HepG2 (cell line): ENCODE data around the gene THSD4. TPM values are rescaled to one million over a fixed set of nuclear protein-coding genes. Genes with fewer than 3 reads are reported as not detected.

Experiments used
- ATAC-seq: fragments of 200-7000 bp; cut with Tn5 transposase; 3 replicates; pipeline ENCODE4 v1.9.1; 2020; ENCODE audit warnings: mild to moderate bottlenecking, moderate library complexity
- BruUV-seq: library from RNA; stranded (reverse); fragments of 400-500 nt; replicated peaks from 2 replicates; lab custom pipeline; 2021; lab: Mats Ljungman, UMichigan
- CTCF ChIA-PET: fragments of 300-600 bp; formaldehyde crosslinking; extraction: SDS; loops from one replicate; lab custom pipeline; 2021; ENCODE audit warnings: low total read pairs, inconsistent platforms, low intra/inter-chr PET ratio; lab: Yijun Ruan, JAX
- POLR2A ChIA-PET: fragments of 350-600 bp; sonication (Branson Sonifier 250); formaldehyde crosslinking; loops from one replicate; lab custom pipeline; 2020; ENCODE audit warnings: antibody characterized with exemption, inconsistent platforms; lab: Yijun Ruan, JAX
- DNase-seq: peaks from one replicate; pipeline ENCODE4 v3.0.0-alpha.2; 2015; ENCODE audit warnings: low spot score
- FAIRE-seq: peaks from 3 replicates; lab custom pipeline; 2011; peaks lifted over from hg19 to GRCh38; lab: Jason Lieb, UNC
- H2AFZ ChIP-seq: one replicate; pipeline ENCODE4 v1.6.1; 2011; ENCODE audit warnings: low read length, inconsistent platforms
- H3K27ac ChIP-seq: fragments of 300-600 bp; 3 replicates; pipeline ENCODE4 v1.8.0; 2011; ENCODE audit warnings: mixed run types, mild to moderate bottlenecking, mixed read lengths, low read length, inconsistent platforms; ENCODE audit not compliant: insufficient read depth; ENCODE audit errors: extremely low read length
- H3K27me3 ChIP-seq, 2 experiments: fragments of 200-600 bp in 1 of 2; 2 replicates in 1 of 2; 3 replicates in 1 of 2; pipeline versions ENCODE4 v1.6.0 to v1.8.0; 2011; ENCODE audit warnings: low read length in 2 of 2, mild to moderate bottlenecking in 2 of 2, moderate library complexity in 2 of 2, inconsistent platforms in 1 of 2; ENCODE audit not compliant: insufficient read depth in 2 of 2, control insufficient read depth in 1 of 2
- H3K36me3 ChIP-seq, 2 experiments: fragments of 200-600 bp in 1 of 2; replicated peaks in 1 of 2; 2 replicates in 1 of 2; 3 replicates in 1 of 2; pipeline versions ENCODE4 v1.5.1 to v1.8.0; 2011; ENCODE audit warnings: low read length in 2 of 2, inconsistent platforms in 1 of 2; ENCODE audit not compliant: insufficient read depth in 2 of 2, control insufficient read depth in 1 of 2
- H3K4me1 ChIP-seq: 2 replicates; pipeline ENCODE4 v1.5.1; 2012; ENCODE audit warnings: low read length, inconsistent platforms; ENCODE audit not compliant: insufficient read depth
- H3K4me2 ChIP-seq: 2 replicates; pipeline ENCODE4 v1.6.0; 2011; ENCODE audit warnings: low read depth, low read length, inconsistent platforms
- H3K4me3 ChIP-seq, 3 experiments: fragments of 200-600 bp in 1 of 3; sonication (generic), shearing (Covaris generic) in 1 of 3; replicated peaks in 1 of 3; 2 replicates each; pipeline ENCODE4 v1.5.1; 2011 to 2016; ENCODE audit warnings: low read length in 3 of 3, inconsistent platforms in 2 of 3, low read depth in 2 of 3, mild to moderate bottlenecking in 2 of 3, control low read depth in 1 of 3, mixed read lengths in 1 of 3; ENCODE audit not compliant: insufficient read depth in 1 of 3
- H3K79me2 ChIP-seq: one replicate; pipeline ENCODE4 v1.6.1; 2011; ENCODE audit warnings: low read length, inconsistent platforms; ENCODE audit not compliant: insufficient read depth
- H3K9ac ChIP-seq: 2 replicates; pipeline ENCODE4 v1.6.0; 2011; ENCODE audit warnings: mild to moderate bottlenecking, low read depth, low read length, inconsistent platforms; ENCODE audit not compliant: insufficient read depth
- H3K9me3 ChIP-seq: 2 replicates; pipeline ENCODE4 v1.5.1; 2012; ENCODE audit warnings: mild to moderate bottlenecking, low read length
- H4K20me1 ChIP-seq: 2 replicates; pipeline ENCODE4 v1.6.0; 2011; ENCODE audit warnings: inconsistent platforms, mild to moderate bottlenecking, low read length, moderate library complexity; ENCODE audit not compliant: insufficient read depth
- CREB3 ChIP-seq: sonication (generic); formaldehyde crosslinking; IDR thresholded peaks from 2 replicates; pipeline ENCODE4 v1.5.0; 2020; ENCODE audit warnings: missing genetic modification reagents
- MATR3 ChIP-seq: sonication (generic); formaldehyde crosslinking; IDR thresholded peaks from 2 replicates; pipeline ENCODE4 v1.4.0; 2020; ENCODE audit warnings: missing genetic modification reagents
- PHF8 ChIP-seq: sonication (generic); formaldehyde crosslinking; IDR thresholded peaks from 2 replicates; pipeline ENCODE4 v1.5.0; 2020; ENCODE audit warnings: missing genetic modification reagents
- TFDP1 ChIP-seq: IDR thresholded peaks from 2 replicates; pipeline ENCODE4 v1.6.1; 2016; ENCODE audit warnings: missing compliant biosample characterization, missing genetic modification reagents, borderline replicate concordance
- ZNF337 ChIP-seq: sonication (generic); formaldehyde crosslinking; IDR thresholded peaks from 2 replicates; pipeline ENCODE4 v1.5.1; 2020; ENCODE audit warnings: missing genetic modification reagents, low read depth, mild to moderate bottlenecking, borderline replicate concordance
- ZNF530 ChIP-seq: sonication (generic); formaldehyde crosslinking; IDR thresholded peaks from 2 replicates; pipeline ENCODE4 v1.5.0; 2020; ENCODE audit warnings: low read depth, mild to moderate bottlenecking, missing genetic modification reagents
- ZNF562 ChIP-seq: sonication (generic); formaldehyde crosslinking; IDR thresholded peaks from 2 replicates; pipeline ENCODE4 v1.8.0; 2022; ENCODE audit warnings: missing genetic modification reagents, borderline replicate concordance
- ZNF674 ChIP-seq: sonication (generic); formaldehyde crosslinking; IDR thresholded peaks from 2 replicates; pipeline ENCODE4 v1.5.0; 2020; ENCODE audit warnings: low read depth, mild to moderate bottlenecking, missing genetic modification reagents
- ZNF790 ChIP-seq: sonication (generic); formaldehyde crosslinking; IDR thresholded peaks from 2 replicates; pipeline ENCODE4 v1.8.0; 2022; ENCODE audit warnings: missing genetic modification reagents, mild to moderate bottlenecking, borderline replicate concordance
- ZNF879 ChIP-seq: sonication (generic); formaldehyde crosslinking; IDR thresholded peaks from 2 replicates; pipeline ENCODE4 v1.8.1; 2023; ENCODE audit warnings: missing genetic modification reagents
- ZNF891 ChIP-seq: sonication (generic); formaldehyde crosslinking; IDR thresholded peaks from 2 replicates; pipeline ENCODE4 v1.5.0; 2020; ENCODE audit warnings: mild to moderate bottlenecking, missing genetic modification reagents
- ZSCAN25 ChIP-seq: sonication (generic); formaldehyde crosslinking; IDR thresholded peaks from 2 replicates; pipeline ENCODE4 v1.8.0; 2022; ENCODE audit warnings: mild to moderate bottlenecking, missing genetic modification reagents
- WGBS: methylation state at CpG from one replicate; pipeline ENCODE4 v1.1.6; 2017; ENCODE audit warnings: low lambda C conversion rate; 5-methylcytosine and 5-hydroxymethylcytosine counted together
- in situ Hi-C: cut with HindIII; loops from 2 replicates; pipeline ENCODE4 v1.10.0; 2017; ENCODE audit warnings: low pct_unique_long_range_greater_than_20kb; ENCODE audit not compliant: extremely low pct_ligation_motif_present
- intact Hi-C: fragments of 100-400 bp; cut with micrococcal nuclease; formaldehyde crosslinking; loops from one replicate; pipeline ENCODE4 v1.10.0; 2022; ENCODE audit not compliant: unreplicated experiment
- polyA plus RNA-seq, 8 experiments: library from polyadenylated mRNA; depleted of rRNA in 3 of 8; stranded (reverse) in 7 of 8; unstranded in 1 of 8; fragments of >200 nt; fragmentation: Illumina TruSeq in 4 of 8; extraction: Trizol in 4 of 8; gene quantifications; 2 replicates each; pipeline versions ENCODE4 v1.2.1 to v1.2.3, GENCODE V29; 2011 to 2016; ENCODE audit warnings: low read depth in 4 of 8, missing spikeins in 1 of 8, mixed read lengths in 1 of 8; ENCODE audit not compliant: insufficient read depth in 1 of 8
- total RNA-seq, 5 experiments: library from RNA; depleted of rRNA; stranded (reverse); fragments of >200 nt; fragmentation: Illumina TruSeq; extraction: Trizol; gene quantifications; 2 replicates each; pipeline ENCODE4 v1.2.3, GENCODE V29; 2016; ENCODE audit warnings: low read depth in 1 of 5

THSD4 gene
- total and polyA plus RNA-seq, 2 of the 13 experiments (the other 11 are each of a cell fraction or from before 2014, with no cell fraction given), result 0.07 to 0.21 TPM

- TF ChIP-seq ZNF790 (CRISPR knock-in tag), result no peak
Observed at GRCh38 chr15:71066983-71067382, 48.3 kb upstream of the THSD4 start (continued).

- in situ Hi-C loops (no loop called here), intact Hi-C loops (no loop called here)
- Histone ChIP-seq H3K36me3 (no peaks in the 10 kb centered on the region), H3K9ac (no peak overlapping the region), H3K27ac (no peak overlapping the region), H3K9me3 (no peaks in the 10 kb centered on the region), H3K79me2 (no peaks in the 10 kb centered on the region), H3K4me1 (no peaks in the 10 kb centered on the region), H3K4me2 (no peak overlapping the region), H4K20me1 (no peaks in the 10 kb centered on the region), H3K27me3 (no peaks in the 10 kb centered on the region; a peak in 1 of 5 replicates), H3K4me3 (no peak overlapping the region), H2AFZ (no peak overlapping the region)
- DNase-seq, result no peak
- 0% methylated on average over 2 of the region's 2 CpGs for WGBS
- ChIA-PET POLR2A (no interaction called here), CTCF (no interaction called here)
- FAIRE-seq, result no peak
- no peak for ATAC-seq
- no peak for TF ChIP-seq ZNF879 (CRISPR knock-in tag)
- TF ChIP-seq ZNF337 (CRISPR knock-in tag), result no peak
- TF ChIP-seq TFDP1 (CRISPR knock-in tag), result no peak
- no peak for TF ChIP-seq ZSCAN25 (CRISPR knock-in tag)
- no peak for TF ChIP-seq ZNF530 (CRISPR knock-in tag)
- no peak for TF ChIP-seq PHF8 (CRISPR knock-in tag)
- TF ChIP-seq CREB3 (CRISPR knock-in tag), result no peak
- no peak for TF ChIP-seq ZNF674
- TF ChIP-seq ZNF562 (CRISPR knock-in tag), result no peak
- TF ChIP-seq MATR3 (CRISPR knock-in tag), result no peak
- no peak for TF ChIP-seq ZNF891 (CRISPR knock-in tag)
- BruUV-seq, result no TSS peak
Observed at GRCh38 chr15:71069693-71070092, 45.6 kb upstream of the THSD4 start.
